HepG2 (cell line): Measurements from ENCODE around the gene GLRX5. TPM values are rescaled to one million over a fixed set of nuclear protein-coding genes. Genes with fewer than 3 reads are reported as not detected.
A peak's percentile ranks its signal among the peaks of the same experiment; 100 is the strongest.

Source experiments
- AGO1 ChIP-seq: fragments of 200-400 bp; formaldehyde crosslinking; IDR thresholded peaks from 2 replicates; pipeline ENCODE4 v1.6.1; 2017; ENCODE audit warnings: mild to moderate bottlenecking, low read depth, low read length, moderate library complexity; ENCODE audit not compliant: poor library complexity, severe bottlenecking
- ATF4 ChIP-seq, 2 experiments: fragments of 450-650 bp in 1 of 2; sonication (generic) in 1 of 2; formaldehyde crosslinking; IDR thresholded peaks; 2 replicates each; pipeline versions ENCODE4 v1.5.0 to v1.8.0; 2020 to 2022; ENCODE audit warnings: mild to moderate bottlenecking in 1 of 2, missing genetic modification reagents in 1 of 2
- CCDC6 ChIP-seq: sonication (generic); formaldehyde crosslinking; IDR thresholded peaks from 2 replicates; pipeline ENCODE4 v1.8.1; 2022; ENCODE audit warnings: mild to moderate bottlenecking, missing genetic modification reagents, moderate library complexity
- GATA4 ChIP-seq: sonication (generic); IDR thresholded peaks from 2 replicates; pipeline ENCODE4 v1.6.1; 2016; ENCODE audit warnings: antibody characterized with exemption, low read depth, borderline replicate concordance
- KLF11 ChIP-seq: IDR thresholded peaks from 2 replicates; pipeline ENCODE4 v1.6.1; 2016; ENCODE audit warnings: missing compliant biosample characterization
- NFIC ChIP-seq: IDR thresholded peaks from 2 replicates; pipeline ENCODE4 v1.6.1; 2012; ENCODE audit warnings: mild to moderate bottlenecking, low read length, inconsistent platforms
- NONO ChIP-seq, 2 experiments: fragments of 450-650 bp in 1 of 2; sonication (generic) in 1 of 2; formaldehyde crosslinking in 1 of 2; IDR thresholded peaks in 1 of 2; conservative IDR thresholded peaks in 1 of 2; 2 replicates each; pipeline versions ENCODE4 v1.6.1 to v1.8.0; 2017 to 2022; ENCODE audit warnings: mild to moderate bottlenecking in 1 of 2, missing genetic modification reagents in 1 of 2, moderate library complexity in 1 of 2
- SATB2 ChIP-seq: sonication (generic); formaldehyde crosslinking; IDR thresholded peaks from 2 replicates; pipeline ENCODE4 v1.5.0; 2020; ENCODE audit warnings: missing genetic modification reagents
- STAT5B ChIP-seq: sonication (generic); formaldehyde crosslinking; IDR thresholded peaks from 2 replicates; pipeline ENCODE4 v1.4.0; 2020; ENCODE audit warnings: missing genetic modification reagents
- ZBTB46 ChIP-seq: sonication (generic); formaldehyde crosslinking; IDR thresholded peaks from 2 replicates; pipeline ENCODE4 v1.4.0; 2020; ENCODE audit warnings: mild to moderate bottlenecking, missing genetic modification reagents, borderline replicate concordance
- ZNF207 ChIP-seq: fragments of 450-650 bp; IDR thresholded peaks from 2 replicates; pipeline ENCODE4 v1.6.1; 2016; ENCODE audit warnings: antibody characterized with exemption, borderline replicate concordance
- ZNF7 ChIP-seq: IDR thresholded peaks from 2 replicates; pipeline ENCODE4 v1.6.1; 2016; ENCODE audit warnings: missing biosample characterization, missing genetic modification reagents
- ZNF704 ChIP-seq: sonication (generic); formaldehyde crosslinking; IDR thresholded peaks from 2 replicates; pipeline ENCODE4 v1.8.1; 2023; ENCODE audit warnings: mild to moderate bottlenecking, inconsistent platforms, moderate library complexity, missing genetic modification reagents, borderline replicate concordance
- polyA plus RNA-seq, 8 experiments: library from polyadenylated mRNA; depleted of rRNA in 3 of 8; stranded (reverse) in 7 of 8; unstranded in 1 of 8; fragments of >200 nt; fragmentation: Illumina TruSeq in 4 of 8; extraction: Trizol in 4 of 8; gene quantifications; 2 replicates each; pipeline versions ENCODE4 v1.2.1 to v1.2.3, GENCODE V29; 2011 to 2016; ENCODE audit warnings: low read depth in 4 of 8, missing spikeins in 1 of 8, mixed read lengths in 1 of 8; ENCODE audit not compliant: insufficient read depth in 1 of 8
- total RNA-seq, 5 experiments: library from RNA; depleted of rRNA; stranded (reverse); fragments of >200 nt; fragmentation: Illumina TruSeq; extraction: Trizol; gene quantifications; 2 replicates each; pipeline ENCODE4 v1.2.3, GENCODE V29; 2016; ENCODE audit warnings: low read depth in 1 of 5
- TF ChIP-seq, protein P1 (sequence below): sonication (generic); formaldehyde crosslinking; IDR thresholded peaks from 2 replicates; pipeline ENCODE4 v1.5.1; 2020; ENCODE audit warnings: mild to moderate bottlenecking, missing genetic modification reagents, borderline replicate concordance
- TF ChIP-seq, protein P2 (sequence below): sonication (generic); formaldehyde crosslinking; IDR thresholded peaks from 2 replicates; pipeline ENCODE4 v1.4.0; 2020; ENCODE audit warnings: missing genetic modification reagents

Gene GLRX5
- total and polyA plus RNA-seq, 2 of the 13 experiments (the other 11 are each of a cell fraction or from before 2014, with no cell fraction given), result 122 to 146 TPM

DNA sequence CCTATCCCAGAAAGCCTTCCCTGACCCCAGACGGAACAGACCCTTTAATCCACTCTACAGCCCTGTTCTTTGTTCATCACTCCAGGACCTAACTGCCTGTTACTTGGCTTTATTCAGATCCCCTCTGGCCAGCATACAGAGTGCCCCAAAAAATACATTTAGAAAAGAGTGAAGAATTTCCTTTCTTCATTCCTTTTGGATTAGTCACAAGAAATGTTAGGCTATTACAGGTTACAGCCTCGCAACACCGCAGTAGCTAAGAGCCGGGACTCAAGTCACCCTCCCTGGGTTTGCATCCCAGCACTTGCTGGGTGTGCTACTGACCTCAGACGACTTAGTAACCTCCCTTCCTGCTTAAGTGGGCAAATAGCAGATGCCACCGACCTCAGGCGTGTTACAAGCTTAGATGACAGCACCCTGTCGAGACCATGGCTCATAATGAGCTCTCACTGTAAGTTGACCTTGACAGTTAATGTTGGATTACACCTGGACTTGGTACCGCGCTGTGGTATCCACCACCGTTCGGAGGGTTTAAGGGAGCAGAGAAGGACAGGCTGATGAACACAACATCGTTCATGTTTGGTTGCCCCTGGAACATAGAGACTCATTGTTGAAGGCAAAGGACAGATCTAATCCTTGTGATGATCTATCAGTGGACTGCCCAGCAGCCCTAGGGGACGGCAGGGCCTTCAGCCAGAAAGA, 12.9 kb downstream of the GLRX5 start (continued):
- no peak for TF ChIP-seq AGO1
- no peak for TF ChIP-seq ATF4 (CRISPR knock-in tag; IDR thresholded peaks at IDR 0.05)
- TF ChIP-seq, protein P1, sequence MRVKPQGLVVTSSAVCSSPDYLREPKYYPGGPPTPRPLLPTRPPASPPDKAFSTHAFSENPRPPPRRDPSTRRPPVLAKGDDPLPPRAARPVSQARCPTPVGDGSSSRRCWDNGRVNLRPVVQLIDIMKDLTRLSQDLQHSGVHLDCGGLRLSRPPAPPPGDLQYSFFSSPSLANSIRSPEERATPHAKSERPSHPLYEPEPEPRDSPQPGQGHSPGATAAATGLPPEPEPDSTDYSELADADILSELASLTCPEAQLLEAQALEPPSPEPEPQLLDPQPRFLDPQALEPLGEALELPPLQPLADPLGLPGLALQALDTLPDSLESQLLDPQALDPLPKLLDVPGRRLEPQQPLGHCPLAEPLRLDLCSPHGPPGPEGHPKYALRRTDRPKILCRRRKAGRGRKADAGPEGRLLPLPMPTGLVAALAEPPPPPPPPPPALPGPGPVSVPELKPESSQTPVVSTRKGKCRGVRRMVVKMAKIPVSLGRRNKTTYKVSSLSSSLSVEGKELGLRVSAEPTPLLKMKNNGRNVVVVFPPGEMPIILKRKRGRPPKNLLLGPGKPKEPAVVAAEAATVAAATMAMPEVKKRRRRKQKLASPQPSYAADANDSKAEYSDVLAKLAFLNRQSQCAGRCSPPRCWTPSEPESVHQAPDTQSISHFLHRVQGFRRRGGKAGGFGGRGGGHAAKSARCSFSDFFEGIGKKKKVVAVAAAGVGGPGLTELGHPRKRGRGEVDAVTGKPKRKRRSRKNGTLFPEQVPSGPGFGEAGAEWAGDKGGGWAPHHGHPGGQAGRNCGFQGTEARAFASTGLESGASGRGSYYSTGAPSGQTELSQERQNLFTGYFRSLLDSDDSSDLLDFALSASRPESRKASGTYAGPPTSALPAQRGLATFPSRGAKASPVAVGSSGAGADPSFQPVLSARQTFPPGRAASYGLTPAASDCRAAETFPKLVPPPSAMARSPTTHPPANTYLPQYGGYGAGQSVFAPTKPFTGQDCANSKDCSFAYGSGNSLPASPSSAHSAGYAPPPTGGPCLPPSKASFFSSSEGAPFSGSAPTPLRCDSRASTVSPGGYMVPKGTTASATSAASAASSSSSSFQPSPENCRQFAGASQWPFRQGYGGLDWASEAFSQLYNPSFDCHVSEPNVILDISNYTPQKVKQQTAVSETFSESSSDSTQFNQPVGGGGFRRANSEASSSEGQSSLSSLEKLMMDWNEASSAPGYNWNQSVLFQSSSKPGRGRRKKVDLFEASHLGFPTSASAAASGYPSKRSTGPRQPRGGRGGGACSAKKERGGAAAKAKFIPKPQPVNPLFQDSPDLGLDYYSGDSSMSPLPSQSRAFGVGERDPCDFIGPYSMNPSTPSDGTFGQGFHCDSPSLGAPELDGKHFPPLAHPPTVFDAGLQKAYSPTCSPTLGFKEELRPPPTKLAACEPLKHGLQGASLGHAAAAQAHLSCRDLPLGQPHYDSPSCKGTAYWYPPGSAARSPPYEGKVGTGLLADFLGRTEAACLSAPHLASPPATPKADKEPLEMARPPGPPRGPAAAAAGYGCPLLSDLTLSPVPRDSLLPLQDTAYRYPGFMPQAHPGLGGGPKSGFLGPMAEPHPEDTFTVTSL (CRISPR knock-in tag), result no peak
- TF ChIP-seq ZNF704 (CRISPR knock-in tag), result no peak
- TF ChIP-seq NFIC, result peak; percentile 28; the same call in 1 of the 2 replicates
- TF ChIP-seq STAT5B (CRISPR knock-in tag), result no peak
- TF ChIP-seq, protein P2, sequence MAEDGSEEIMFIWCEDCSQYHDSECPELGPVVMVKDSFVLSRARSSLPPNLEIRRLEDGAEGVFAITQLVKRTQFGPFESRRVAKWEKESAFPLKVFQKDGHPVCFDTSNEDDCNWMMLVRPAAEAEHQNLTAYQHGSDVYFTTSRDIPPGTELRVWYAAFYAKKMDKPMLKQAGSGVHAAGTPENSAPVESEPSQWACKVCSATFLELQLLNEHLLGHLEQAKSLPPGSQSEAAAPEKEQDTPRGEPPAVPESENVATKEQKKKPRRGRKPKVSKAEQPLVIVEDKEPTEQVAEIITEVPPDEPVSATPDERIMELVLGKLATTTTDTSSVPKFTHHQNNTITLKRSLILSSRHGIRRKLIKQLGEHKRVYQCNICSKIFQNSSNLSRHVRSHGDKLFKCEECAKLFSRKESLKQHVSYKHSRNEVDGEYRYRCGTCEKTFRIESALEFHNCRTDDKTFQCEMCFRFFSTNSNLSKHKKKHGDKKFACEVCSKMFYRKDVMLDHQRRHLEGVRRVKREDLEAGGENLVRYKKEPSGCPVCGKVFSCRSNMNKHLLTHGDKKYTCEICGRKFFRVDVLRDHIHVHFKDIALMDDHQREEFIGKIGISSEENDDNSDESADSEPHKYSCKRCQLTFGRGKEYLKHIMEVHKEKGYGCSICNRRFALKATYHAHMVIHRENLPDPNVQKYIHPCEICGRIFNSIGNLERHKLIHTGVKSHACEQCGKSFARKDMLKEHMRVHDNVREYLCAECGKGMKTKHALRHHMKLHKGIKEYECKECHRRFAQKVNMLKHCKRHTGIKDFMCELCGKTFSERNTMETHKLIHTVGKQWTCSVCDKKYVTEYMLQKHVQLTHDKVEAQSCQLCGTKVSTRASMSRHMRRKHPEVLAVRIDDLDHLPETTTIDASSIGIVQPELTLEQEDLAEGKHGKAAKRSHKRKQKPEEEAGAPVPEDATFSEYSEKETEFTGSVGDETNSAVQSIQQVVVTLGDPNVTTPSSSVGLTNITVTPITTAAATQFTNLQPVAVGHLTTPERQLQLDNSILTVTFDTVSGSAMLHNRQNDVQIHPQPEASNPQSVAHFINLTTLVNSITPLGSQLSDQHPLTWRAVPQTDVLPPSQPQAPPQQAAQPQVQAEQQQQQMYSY (CRISPR knock-in tag), result no peak
- TF ChIP-seq ZNF7 (CRISPR knock-in tag), result no peak
- no peak for TF ChIP-seq CCDC6
- TF ChIP-seq SATB2 (CRISPR knock-in tag), result no peak
- no peak for TF ChIP-seq ZBTB46 (CRISPR knock-in tag)
- no peak for TF ChIP-seq NONO (IDR thresholded peaks at IDR 0.05)
- TF ChIP-seq NONO (CRISPR knock-in tag; conservative IDR thresholded peaks at IDR 0.05), result peak; percentile 77; the same call in 1 of the 2 replicates
- TF ChIP-seq ZNF207, result no peak
- TF ChIP-seq KLF11 (CRISPR knock-in tag), result no peak
- TF ChIP-seq GATA4, result 0 out of 2 replicates have a peak, but pooled peaks have one; percentile 38
